CD4-positive, CD25-positive, alpha-beta regulatory T cell (primary cell): ENCODE measurements around the gene RXFP1. TPM values are rescaled to one million over a fixed set of nuclear protein-coding genes. Genes with fewer than 3 reads are reported as not detected.
"Not testable (repeated sequence)": the region's sequence is repeated elsewhere in the genome, so short reads cannot be mapped to it uniquely, and the experiment has no call there.

Experiments
- ATAC-seq, 2 donors: fragments of 150-1000 bp; cut with Tn5 transposase; one replicate each; pipeline ENCODE4 v1.10.0; 2021; ENCODE audit warnings: low read depth in 2 of 2, moderate number of reproducible peaks in 2 of 2, moderate library complexity in 1 of 2
- DNase-seq, 3 donors: peaks; one replicate each; pipeline versions ENCODE4 v3.0.0 to v3.0.0-alpha.2; 2012 to 2022; ENCODE audit warnings: mixed read lengths in 1 of 3
- H3K27ac ChIP-seq: one replicate; pipeline ENCODE4 v1.7.0; 2013; ENCODE audit warnings: mild to moderate bottlenecking, low read length; ENCODE audit not compliant: insufficient read depth, poor library complexity, severe bottlenecking
- H3K27me3 ChIP-seq: one replicate; pipeline ENCODE4 v1.7.0; 2013; ENCODE audit warnings: low read length; ENCODE audit not compliant: control insufficient read depth, insufficient read depth
- H3K36me3 ChIP-seq: one replicate; pipeline ENCODE4 v1.7.0; 2013; ENCODE audit warnings: mild to moderate bottlenecking, low read length, moderate library complexity; ENCODE audit not compliant: control insufficient read depth, insufficient read depth
- H3K4me1 ChIP-seq: 2 replicates; pipeline ENCODE4 v1.7.0; 2013; ENCODE audit warnings: mild to moderate bottlenecking, low read length; ENCODE audit not compliant: insufficient read depth, control insufficient read depth, poor library complexity, severe bottlenecking
- H3K4me3 ChIP-seq: one replicate; pipeline ENCODE4 v1.7.0; 2013; ENCODE audit warnings: low read depth, mild to moderate bottlenecking, low read length, moderate library complexity
- H3K9me3 ChIP-seq, 2 experiments: 1 replicate in 1 of 2; 2 replicates in 1 of 2; pipeline ENCODE4 v1.7.0; 2013; ENCODE audit warnings: low read length in 2 of 2, mild to moderate bottlenecking in 1 of 2, moderate library complexity in 1 of 2; ENCODE audit not compliant: control insufficient read depth in 2 of 2
- H3K27ac Mint-ChIP-seq, 3 donors: one replicate each; pipeline ENCODE4 v1.8.0; 2020 to 2022; ENCODE audit warnings: mild to moderate bottlenecking in 3 of 3, mixed read lengths in 3 of 3, moderate library complexity in 2 of 3
- H3K27me3 Mint-ChIP-seq: one replicate; pipeline ENCODE4 v1.8.0; 2022; ENCODE audit warnings: mild to moderate bottlenecking, mixed read lengths
- H3K36me3 Mint-ChIP-seq: one replicate; pipeline ENCODE4 v1.8.0; 2020; ENCODE audit warnings: mixed read lengths
- H3K4me1 Mint-ChIP-seq, 4 donors: one replicate each; pipeline ENCODE4 v1.8.0; 2020 to 2022; ENCODE audit warnings: mixed read lengths in 4 of 4, mild to moderate bottlenecking in 1 of 4
- H3K4me3 Mint-ChIP-seq, 4 donors: one replicate each; pipeline ENCODE4 v1.8.0; 2020 to 2022; ENCODE audit warnings: mild to moderate bottlenecking in 4 of 4, mixed read lengths in 4 of 4, moderate library complexity in 3 of 4
- H3K9me3 Mint-ChIP-seq, 7 donors: one replicate each; pipeline ENCODE4 v1.8.0; 2020 to 2022; ENCODE audit warnings: mixed read lengths in 7 of 7, mild to moderate bottlenecking in 3 of 7, moderate library complexity in 2 of 7
- polyA plus RNA-seq, 4 donors: library from polyadenylated mRNA; unstranded; fragments of 300-500 nt; fragmentation: Illumina TruSeq; gene quantifications; one replicate each; pipeline ENCODE4 v1.2.3, GENCODE V29; 2021
- total RNA-seq: library from RNA; stranded (reverse); gene quantifications from one replicate; pipeline ENCODE4 v1.2.3, GENCODE V29; 2022

The RXFP1 gene
- total and polyA plus RNA-seq, 5 donors from 2014 or later = not detected

GRCh38 chr4:158649111-158649680, 127.5 kb downstream of the RXFP1 start:
- Histone ChIP-seq H3K4me3 (no peak overlapping the region), H3K9me3 (no peaks in the 10 kb centered on the region), H3K27me3 (peaks cover 5% of the 10 kb centered on the region), H3K27ac (no peak overlapping the region), H3K4me1 (no peaks in the 10 kb centered on the region), H3K36me3 (no peaks in the 10 kb centered on the region)
- Mint-ChIP-seq H3K9me3 (peaks cover 0 to 3% (median 0%) of the 10 kb centered on the region in 7 donors), H3K27me3 (peaks cover 26% of the 10 kb centered on the region), H3K4me1 (peaks cover 0 to 12% (median 7%) of the 10 kb centered on the region in 4 donors), H3K36me3 (no peaks in the 10 kb centered on the region), H3K4me3 (no peak overlapping the region), H3K27ac (no peak overlapping the region)
- ATAC-seq (no peak), DNase-seq (no peak)

GRCh38 chr4:158652920-158653319, 131.2 kb downstream of the RXFP1 start:
- DNase-seq (peak in 1 of 3 donors; percentile 22), ATAC-seq (no peak)
- peak overlapping the region in 3 of 4 donors; percentile 25 to 59 (median 47) for H3K4me3 Mint-ChIP-seq
- H3K9me3 Mint-ChIP-seq = no peaks in the 10 kb centered on the region
- H3K27ac Mint-ChIP-seq = peak overlapping the region in 1 of 3 donors; percentile 32
- Histone ChIP-seq H3K4me3 (peak overlapping the region; percentile 68), H3K27ac (no peak overlapping the region), H3K27me3 (peaks cover 4% of the 10 kb centered on the region), H3K9me3 (no peaks in the 10 kb centered on the region), H3K36me3 (no peaks in the 10 kb centered on the region), H3K4me1 (no peaks in the 10 kb centered on the region)
- H3K36me3 Mint-ChIP-seq = no peaks in the 10 kb centered on the region
- H3K4me1 Mint-ChIP-seq = peaks cover 0 to 12% (median 7%) of the 10 kb centered on the region in 4 donors
- H3K27me3 Mint-ChIP-seq = peaks cover 13% of the 10 kb centered on the region

- H3K27me3 Mint-ChIP-seq = peaks cover 4% of the 10 kb centered on the region
- ATAC-seq (no peak), DNase-seq (no peak)
- H3K4me1 ChIP-seq = no peaks in the 10 kb centered on the region
- H3K9me3 Mint-ChIP-seq = no peaks in the 10 kb centered on the region
- H3K9me3 ChIP-seq = no peaks in the 10 kb centered on the region
- no peak overlapping the region for H3K27ac Mint-ChIP-seq
- no peaks in the 10 kb centered on the region for H3K27me3 ChIP-seq
- H3K36me3 Mint-ChIP-seq = no peaks in the 10 kb centered on the region
- H3K4me1 Mint-ChIP-seq = peaks cover 0 to 10% (median 6%) of the 10 kb centered on the region in 4 donors
- no peak overlapping the region for H3K4me3 Mint-ChIP-seq
- H3K27ac ChIP-seq = no peak overlapping the region
- no peak overlapping the region for H3K4me3 ChIP-seq
- H3K36me3 ChIP-seq = no peaks in the 10 kb centered on the region
Measured at GRCh38 chr4:158656439-158656838, 134.8 kb downstream of the RXFP1 start.

GRCh38 chr4:158657291-158657690, 135.6 kb downstream of the RXFP1 start:
- no peaks in the 10 kb centered on the region for H3K36me3 ChIP-seq
- Mint-ChIP-seq H3K36me3 (no peaks in the 10 kb centered on the region), H3K4me1 (peaks cover 0 to 7% (median 6%) of the 10 kb centered on the region in 4 donors), H3K4me3 (no peak overlapping the region), H3K9me3 (no peaks in the 10 kb centered on the region), H3K27ac (no peak overlapping the region), H3K27me3 (peaks cover 4% of the 10 kb centered on the region)
- DNase-seq = no peak
- ATAC-seq = no peak
- H3K9me3 ChIP-seq = no peaks in the 10 kb centered on the region
- no peak overlapping the region for H3K4me3 ChIP-seq
- H3K4me1 ChIP-seq = no peaks in the 10 kb centered on the region
- no peak overlapping the region for H3K27ac ChIP-seq
- H3K27me3 ChIP-seq = no peaks in the 10 kb centered on the region

GRCh38 chr4:158663255-158663654, 141.6 kb downstream of the RXFP1 start:
- peak overlapping the region in 1 of 3 donors; percentile 83 for H3K27ac Mint-ChIP-seq
- H3K4me1 ChIP-seq, H3K9me3 Mint-ChIP-seq, H3K4me1 Mint-ChIP-seq, H3K36me3 ChIP-seq, H3K27ac ChIP-seq, H3K36me3 Mint-ChIP-seq, H3K27me3 Mint-ChIP-seq, ATAC-seq, DNase-seq, H3K27me3 ChIP-seq, H3K4me3 ChIP-seq, H3K4me3 Mint-ChIP-seq, H3K9me3 ChIP-seq: not testable (repeated sequence)

- not testable (repeated sequence) for H3K36me3 Mint-ChIP-seq, H3K27me3 ChIP-seq, H3K27ac Mint-ChIP-seq, ATAC-seq, H3K27ac ChIP-seq, H3K4me1 ChIP-seq, H3K4me1 Mint-ChIP-seq, H3K9me3 ChIP-seq, H3K27me3 Mint-ChIP-seq, H3K4me3 ChIP-seq, DNase-seq, H3K9me3 Mint-ChIP-seq, H3K36me3 ChIP-seq, H3K4me3 Mint-ChIP-seq
Measured at GRCh38 chr4:158663707-158664625, 142.3 kb downstream of the RXFP1 start.

- DNase-seq (no peak), ATAC-seq (no peak)
- no peaks in the 10 kb centered on the region for H3K27me3 Mint-ChIP-seq
- Histone ChIP-seq H3K4me3 (no peak overlapping the region), H3K27me3 (no peaks in the 10 kb centered on the region), H3K36me3 (no peaks in the 10 kb centered on the region), H3K9me3 (no peaks in the 10 kb centered on the region), H3K4me1 (no peaks in the 10 kb centered on the region), H3K27ac (no peak overlapping the region)
- no peaks in the 10 kb centered on the region for H3K9me3 Mint-ChIP-seq
- peaks cover 3% of the 10 kb centered on the region for H3K36me3 Mint-ChIP-seq
- H3K4me3 Mint-ChIP-seq = no peak overlapping the region
- no peak overlapping the region for H3K27ac Mint-ChIP-seq
- peaks cover 0 to 3% (median 0%) of the 10 kb centered on the region in 4 donors for H3K4me1 Mint-ChIP-seq
Measured at GRCh38 chr4:158664806-158665205, 143.1 kb downstream of the RXFP1 start.
